ENCODE results near the gene CRTC2. TPM values are rescaled to one million over a fixed set of nuclear protein-coding genes. Genes with fewer than 3 reads are reported as not detected.

The CRTC2 gene
- total and polyA plus RNA-seq, 9 of the 15 experiments (the other 6 are each of a cell fraction or from before 2014, with no cell fraction given) = 2.7 to 26.4 (median 10.2) TPM

DNA sequence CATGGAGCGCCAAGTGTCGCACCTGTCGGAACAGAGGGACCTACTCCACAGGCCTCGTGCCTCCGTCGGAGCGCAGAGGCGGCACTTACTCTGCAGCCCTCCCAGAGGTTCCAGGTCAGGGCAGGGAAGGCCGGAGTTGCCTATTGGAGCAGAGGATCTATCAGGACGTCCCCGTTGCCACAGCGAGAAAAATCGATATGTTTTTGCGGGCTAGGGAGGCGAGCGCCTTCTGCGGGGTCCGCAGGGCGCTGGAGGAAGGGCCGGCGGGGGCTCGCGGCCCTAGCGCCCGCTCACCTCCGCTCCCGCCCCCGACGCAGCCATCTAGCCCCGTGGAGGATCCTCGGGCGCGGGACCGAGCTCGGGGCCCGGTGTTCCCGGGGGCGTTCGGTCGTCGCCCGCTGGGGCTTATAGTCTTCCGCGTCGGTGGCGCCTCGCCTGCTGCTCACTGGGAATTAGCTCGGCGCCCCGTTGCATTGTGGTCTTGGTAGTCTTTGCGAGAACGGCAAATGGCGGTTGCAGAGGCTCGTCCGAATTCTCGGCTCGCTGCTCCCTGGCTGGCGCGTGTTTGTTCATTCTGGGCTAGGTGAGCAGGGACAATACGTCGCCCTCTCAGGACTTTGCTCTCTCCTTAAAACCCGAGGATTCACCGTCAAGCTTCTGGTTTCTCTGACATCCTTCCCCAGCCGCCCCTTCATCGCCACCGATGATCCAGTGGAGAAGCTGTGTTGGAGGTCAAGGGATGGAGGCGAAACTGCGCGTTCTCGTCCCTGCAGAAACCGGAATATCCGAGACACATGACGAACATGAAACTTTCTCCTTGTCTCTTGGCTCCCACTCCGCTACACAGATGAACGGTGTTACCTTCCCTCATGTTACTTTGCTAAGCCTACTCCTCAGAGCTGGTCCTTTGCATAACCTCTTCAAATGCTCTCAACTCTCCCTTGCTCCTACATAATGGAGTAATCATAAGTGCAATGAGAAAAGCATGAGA is 19.1 kb upstream of the CRTC2 start, which contains the start of gene JTB (continued):
- TF ChIP-seq CBX8 (IDR thresholded peaks at IDR 0.05; ENCODE audit: borderline replicate concordance, extremely low read depth, low read depth, low read length, poor library complexity, severe bottlenecking) (no peak), ZFP1 (CRISPR knock-in tag; IDR thresholded peaks at IDR 0.05) (no peak), ZNF277 (CRISPR knock-in tag; IDR thresholded peaks at IDR 0.05; ENCODE audit: borderline replicate concordance) (no peak), ZNF79 (CRISPR knock-in tag; IDR thresholded peaks at IDR 0.05; ENCODE audit: low read depth) (no peak), ELK1 (CRISPR knock-in tag; IDR thresholded peaks at IDR 0.05) (no peak), FIP1L1 (IDR thresholded peaks at IDR 0.05; ENCODE audit: low read depth, low read length, poor library complexity, severe bottlenecking) (no peak), ERF (CRISPR knock-in tag; IDR thresholded peaks at IDR 0.05) (no peak), CBFA2T3 (IDR thresholded peaks at IDR 0.05) (no peak), HMG20A (CRISPR knock-in tag; conservative IDR thresholded peaks at IDR 0.05) (no peak), L3MBTL2 (IDR thresholded peaks at IDR 0.05) (peak; percentile 76), SPI1 (IDR thresholded peaks at IDR 0.05; ENCODE audit: borderline replicate concordance, low read depth, low read length) (no peak), NCOA2 (IDR thresholded peaks at IDR 0.05; ENCODE audit: partially characterized antibody in 2 of 2) (no peak), ZNF436 (CRISPR knock-in tag; IDR thresholded peaks at IDR 0.05) (no peak), FOSL1 (tag; conservative IDR thresholded peaks at IDR 0.05) (no peak), MAFG (tag; conservative IDR thresholded peaks at IDR 0.05) (no peak), ZNF274 (IDR thresholded peaks at IDR 0.05; ENCODE audit: borderline replicate concordance, low read depth, low read length) (no peak; the same call in 1 of the 2 replicates), EGR1 (conservative IDR thresholded peaks at IDR 0.05) (peak; percentile 86), JUND (IDR thresholded peaks at IDR 0.05; ENCODE audit: borderline replicate concordance, low read depth, low read length) (no peak; the same call in 1 of the 2 replicates), JUND (tag; IDR thresholded peaks at IDR 0.05; ENCODE audit: borderline replicate concordance, low read depth, low read length) (0 out of 3 replicates have a peak, but pooled peaks have one; percentile 23)
- TF ChIP-seq, protein P1, sequence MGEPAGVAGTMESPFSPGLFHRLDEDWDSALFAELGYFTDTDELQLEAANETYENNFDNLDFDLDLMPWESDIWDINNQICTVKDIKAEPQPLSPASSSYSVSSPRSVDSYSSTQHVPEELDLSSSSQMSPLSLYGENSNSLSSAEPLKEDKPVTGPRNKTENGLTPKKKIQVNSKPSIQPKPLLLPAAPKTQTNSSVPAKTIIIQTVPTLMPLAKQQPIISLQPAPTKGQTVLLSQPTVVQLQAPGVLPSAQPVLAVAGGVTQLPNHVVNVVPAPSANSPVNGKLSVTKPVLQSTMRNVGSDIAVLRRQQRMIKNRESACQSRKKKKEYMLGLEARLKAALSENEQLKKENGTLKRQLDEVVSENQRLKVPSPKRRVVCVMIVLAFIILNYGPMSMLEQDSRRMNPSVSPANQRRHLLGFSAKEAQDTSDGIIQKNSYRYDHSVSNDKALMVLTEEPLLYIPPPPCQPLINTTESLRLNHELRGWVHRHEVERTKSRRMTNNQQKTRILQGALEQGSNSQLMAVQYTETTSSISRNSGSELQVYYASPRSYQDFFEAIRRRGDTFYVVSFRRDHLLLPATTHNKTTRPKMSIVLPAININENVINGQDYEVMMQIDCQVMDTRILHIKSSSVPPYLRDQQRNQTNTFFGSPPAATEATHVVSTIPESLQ (CRISPR knock-in tag; IDR thresholded peaks at IDR 0.05) = no peak; the same call in 1 of the 2 replicates
- TF ChIP-seq, protein P2, sequence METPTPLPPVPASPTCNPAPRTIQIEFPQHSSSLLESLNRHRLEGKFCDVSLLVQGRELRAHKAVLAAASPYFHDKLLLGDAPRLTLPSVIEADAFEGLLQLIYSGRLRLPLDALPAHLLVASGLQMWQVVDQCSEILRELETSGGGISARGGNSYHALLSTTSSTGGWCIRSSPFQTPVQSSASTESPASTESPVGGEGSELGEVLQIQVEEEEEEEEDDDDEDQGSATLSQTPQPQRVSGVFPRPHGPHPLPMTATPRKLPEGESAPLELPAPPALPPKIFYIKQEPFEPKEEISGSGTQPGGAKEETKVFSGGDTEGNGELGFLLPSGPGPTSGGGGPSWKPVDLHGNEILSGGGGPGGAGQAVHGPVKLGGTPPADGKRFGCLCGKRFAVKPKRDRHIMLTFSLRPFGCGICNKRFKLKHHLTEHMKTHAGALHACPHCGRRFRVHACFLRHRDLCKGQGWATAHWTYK (CRISPR knock-in tag; IDR thresholded peaks at IDR 0.05) = no peak

Data from K562 (cell line).